Endodermal cell (in vitro differentiated cells): ENCODE data around the gene EID2B. TPM values are rescaled to one million over a fixed set of nuclear protein-coding genes. Genes with fewer than 3 reads are reported as not detected.

Experiments
- DNase-seq: peaks from one replicate; pipeline ENCODE4 v3.0.0-alpha.2; 2017
- H3K27ac ChIP-seq: 2 replicates; pipeline ENCODE4 v1.5.1; 2013; ENCODE audit warnings: mild to moderate bottlenecking, low read depth, low read length, moderate library complexity
- H3K27me3 ChIP-seq: 2 replicates; pipeline ENCODE4 v1.6.1; 2013; ENCODE audit warnings: mild to moderate bottlenecking, low read length, moderate library complexity; ENCODE audit not compliant: insufficient read depth, control insufficient read depth, poor library complexity, severe bottlenecking
- H3K36me3 ChIP-seq: 2 replicates; pipeline ENCODE4 v1.7.0; 2013; ENCODE audit warnings: mild to moderate bottlenecking, low read length, moderate library complexity; ENCODE audit not compliant: control insufficient read depth, insufficient read depth
- H3K4me1 ChIP-seq: one replicate; pipeline ENCODE4 v1.7.0; 2013; ENCODE audit warnings: low read length; ENCODE audit not compliant: control insufficient read depth, insufficient read depth
- H3K4me3 ChIP-seq: 2 replicates; pipeline ENCODE4 v1.5.1; 2013; ENCODE audit warnings: mild to moderate bottlenecking, low read length, moderate library complexity
- H3K9ac ChIP-seq: 2 replicates; pipeline ENCODE4 v1.6.1; 2013; ENCODE audit warnings: mild to moderate bottlenecking, low read length, moderate library complexity; ENCODE audit not compliant: poor library complexity, severe bottlenecking; ENCODE audit errors: extremely low read depth
- H3K9me3 ChIP-seq: 2 replicates; pipeline ENCODE4 v1.6.1; 2013; ENCODE audit warnings: mild to moderate bottlenecking, low read length, moderate library complexity; ENCODE audit not compliant: control insufficient read depth
- H3K27ac Mint-ChIP-seq: 2 replicates; pipeline ENCODE4 v1.8.0; 2020; ENCODE audit warnings: mixed read lengths
- H3K27me3 Mint-ChIP-seq: 2 replicates; pipeline ENCODE4 v1.8.0; 2021; ENCODE audit warnings: mild to moderate bottlenecking, mixed read lengths; ENCODE audit not compliant: insufficient read depth
- H3K36me3 Mint-ChIP-seq: 2 replicates; pipeline ENCODE4 v1.8.0; 2020; ENCODE audit warnings: low read depth, mixed read lengths
- H3K4me1 Mint-ChIP-seq: 2 replicates; pipeline ENCODE4 v1.8.0; 2020; ENCODE audit warnings: mixed read lengths
- H3K4me3 Mint-ChIP-seq: 2 replicates; pipeline ENCODE4 v1.8.0; 2020; ENCODE audit warnings: mild to moderate bottlenecking, moderate library complexity, mixed read lengths
- H3K9me3 Mint-ChIP-seq: 2 replicates; pipeline ENCODE4 v1.8.0; 2020; ENCODE audit warnings: mild to moderate bottlenecking, mixed read lengths
- CTCF ChIP-seq: fragments of 200-600 bp; sonication (generic); conservative IDR thresholded peaks from 2 replicates; pipeline ENCODE4 v1.5.0; 2021; ENCODE audit warnings: antibody characterized with exemption, mild to moderate bottlenecking
- WGBS, 2 experiments: methylation state at CpG; one replicate each; pipeline versions ENCODE4 v1.1.5 to v1.1.7; 2013; ENCODE audit warnings: missing lambda C conversion rate in 2 of 2, mixed read lengths in 1 of 2; ENCODE audit not compliant: insufficient coverage in 1 of 2, insufficient read length in 1 of 2; 5-methylcytosine and 5-hydroxymethylcytosine counted together
- total RNA-seq, 2 donors: library from RNA; stranded (reverse); fragmentation: NEBNext Ultra II Directional in 1 of 2; extraction: Animal tissue kit (Norgen Biotek cat#: 25700) in 1 of 2; gene quantifications; 2 replicates in 1 of 2; 3 replicates in 1 of 2; pipeline ENCODE4 v1.2.1, GENCODE V29; 2021

The EID2B gene
- total RNA-seq, 2 donors from 2014 or later, result 1.2 to 3.8 TPM

- TF ChIP-seq CTCF, result no peak
- H3K27ac ChIP-seq, result no peak overlapping the region
- no peaks in the 10 kb centered on the region for H3K9me3 Mint-ChIP-seq
These were observed 25.4 kb upstream of the EID2B start for GRCh38 chr19:39557811-39558623.

GRCh38 chr19:39555883-39556282, 23.2 kb upstream of the EID2B start:
- no peak overlapping the region for H3K27ac ChIP-seq
- no peaks in the 10 kb centered on the region for H3K4me1 Mint-ChIP-seq
- no peak overlapping the region for H3K27ac Mint-ChIP-seq
- peaks cover 23% of the 10 kb centered on the region for H3K27me3 ChIP-seq
- no peaks in the 10 kb centered on the region for H3K9me3 Mint-ChIP-seq
- H3K36me3 Mint-ChIP-seq, result no peaks in the 10 kb centered on the region
- no peaks in the 10 kb centered on the region for H3K4me1 ChIP-seq
- no peak for TF ChIP-seq CTCF
- H3K9me3 ChIP-seq, result no peaks in the 10 kb centered on the region
- no peak overlapping the region for H3K4me3 Mint-ChIP-seq
- no peak overlapping the region for H3K9ac ChIP-seq
- H3K36me3 ChIP-seq, result no peaks in the 10 kb centered on the region
- 63 to 72% methylated on average over 1 of the region's 1 CpG for WGBS, 2 experiments
- H3K27me3 Mint-ChIP-seq, result peaks cover 9% of the 10 kb centered on the region
- no peak overlapping the region for H3K4me3 ChIP-seq
- DNase-seq, result no peak

More at GRCh38 chr19:39557811-39558623, 25.4 kb upstream of the EID2B start:
- Histone ChIP-seq H3K36me3 (no peaks in the 10 kb centered on the region), H3K4me3 (no peak overlapping the region), H3K27me3 (peaks cover 27% of the 10 kb centered on the region), H3K9me3 (no peaks in the 10 kb centered on the region), H3K4me1 (no peaks in the 10 kb centered on the region), H3K9ac (no peak overlapping the region)
- no peak overlapping the region for H3K27ac Mint-ChIP-seq
- H3K27me3 Mint-ChIP-seq, result peaks cover 7% of the 10 kb centered on the region
- H3K4me1 Mint-ChIP-seq, result no peaks in the 10 kb centered on the region
- DNase-seq, result no peak
- H3K36me3 Mint-ChIP-seq, result no peaks in the 10 kb centered on the region
- 89 to 96% methylated on average over 4 to 5 of the region's 5 CpGs for WGBS, 2 experiments
- no peak overlapping the region for H3K4me3 Mint-ChIP-seq

- no peaks in the 10 kb centered on the region for H3K9me3 Mint-ChIP-seq
- H3K27me3 ChIP-seq, result peaks cover 16% of the 10 kb centered on the region
- peaks cover 9% of the 10 kb centered on the region for H3K27me3 Mint-ChIP-seq
- no peak overlapping the region for H3K4me3 ChIP-seq
- WGBS, 2 experiments, result 59 to 80% methylated on average over 3 to 4 of the region's 4 CpGs
- H3K9me3 ChIP-seq, result no peaks in the 10 kb centered on the region
- no peak overlapping the region for H3K4me3 Mint-ChIP-seq
- H3K4me1 Mint-ChIP-seq, result no peaks in the 10 kb centered on the region
- H3K27ac Mint-ChIP-seq, result no peak overlapping the region
- no peaks in the 10 kb centered on the region for H3K36me3 ChIP-seq
- no peak overlapping the region for H3K9ac ChIP-seq
- H3K36me3 Mint-ChIP-seq, result no peaks in the 10 kb centered on the region
- H3K4me1 ChIP-seq, result no peaks in the 10 kb centered on the region
- TF ChIP-seq CTCF, result no peak
- no peak for DNase-seq
- H3K27ac ChIP-seq, result no peak overlapping the region
These were observed 22.2 kb upstream of the EID2B start for GRCh38 chr19:39554701-39555311.
